Activated CD4-positive, alpha-beta T cell treated with anti-CD3 and anti-CD28 coated beads, Interleukin-2, Interleukin-6, amounts not matched to agents 100 ng/mL and 50 ng/mL, durations not matched to agents 16 hours and 8 hours (primary cell): ENCODE results near the gene DENND1C.

Experiments
- DNase-seq: peaks from one replicate; pipeline ENCODE4 v3.0.0-alpha.2; 2020

The DENND1C gene

GRCh38 chr19:6476155-6476895 lies 5.3 kb downstream of the DENND1C start:
- DNase-seq = peak; percentile 81

GRCh38 chr19:6475321-6476108 lies 6.1 kb downstream of the DENND1C start:
- DNase-seq = no peak

GRCh38 chr19:6473647-6474046 lies 7.9 kb downstream of the DENND1C start:
- DNase-seq = no peak

GRCh38 chr19:6472713-6473112 lies 8.9 kb downstream of the DENND1C start:
- DNase-seq = no peak

- no peak for DNase-seq
Observed at GRCh38 chr19:6471076-6471475, 10.5 kb downstream of the DENND1C start.

GRCh38 chr19:6470173-6470572 lies 11.4 kb downstream of the DENND1C start:
- DNase-seq = no peak

DNA sequence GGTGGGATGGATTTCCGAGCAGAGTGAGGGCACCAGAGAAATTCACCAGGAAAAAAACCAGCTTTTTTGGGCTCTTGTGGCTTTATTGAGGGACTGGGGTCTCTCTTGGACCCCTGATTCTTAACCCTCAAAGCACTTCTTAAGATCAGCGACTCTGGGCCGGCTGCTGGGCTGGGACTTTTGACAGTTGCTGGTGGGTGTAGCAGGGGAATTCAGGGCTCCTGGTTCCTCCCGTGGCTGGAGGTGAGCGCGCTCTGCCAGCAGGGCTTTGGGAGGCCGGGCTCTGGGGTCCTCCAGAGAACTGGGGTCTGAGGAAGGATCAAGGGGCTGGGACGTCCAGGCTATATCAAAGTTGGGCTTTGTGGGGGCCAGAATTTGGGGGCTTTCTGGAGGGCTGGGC lies 14.2 kb downstream of the DENND1C start:
- no peak for DNase-seq

- no peak for DNase-seq
Observed at GRCh38 chr19:6466526-6467248, 14.9 kb downstream of the DENND1C start.

- no peak for DNase-seq
Observed at GRCh38 chr19:6465663-6466062, 15.9 kb downstream of the DENND1C start.

DNA sequence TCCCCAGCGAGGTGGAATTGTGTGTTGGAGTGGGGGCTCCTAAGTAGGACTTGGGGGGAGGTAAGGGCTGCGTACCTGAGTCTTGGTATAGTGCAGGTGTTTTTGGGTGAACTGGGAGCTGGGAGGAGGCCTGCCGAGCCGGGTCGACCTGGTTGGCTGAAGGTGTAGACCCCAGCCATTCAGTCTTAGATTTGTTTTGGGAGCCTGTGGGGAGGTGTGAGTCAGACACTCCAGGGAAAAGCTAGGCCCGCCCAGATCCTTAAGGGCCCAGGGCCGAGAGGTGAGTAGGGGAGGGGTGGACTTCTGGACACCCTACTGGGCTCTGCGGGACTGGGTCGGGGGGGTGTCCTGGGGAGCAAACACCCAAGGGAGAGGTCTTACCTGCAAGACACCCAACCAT lies 16.6 kb downstream of the DENND1C start:
- no peak for DNase-seq

DNA sequence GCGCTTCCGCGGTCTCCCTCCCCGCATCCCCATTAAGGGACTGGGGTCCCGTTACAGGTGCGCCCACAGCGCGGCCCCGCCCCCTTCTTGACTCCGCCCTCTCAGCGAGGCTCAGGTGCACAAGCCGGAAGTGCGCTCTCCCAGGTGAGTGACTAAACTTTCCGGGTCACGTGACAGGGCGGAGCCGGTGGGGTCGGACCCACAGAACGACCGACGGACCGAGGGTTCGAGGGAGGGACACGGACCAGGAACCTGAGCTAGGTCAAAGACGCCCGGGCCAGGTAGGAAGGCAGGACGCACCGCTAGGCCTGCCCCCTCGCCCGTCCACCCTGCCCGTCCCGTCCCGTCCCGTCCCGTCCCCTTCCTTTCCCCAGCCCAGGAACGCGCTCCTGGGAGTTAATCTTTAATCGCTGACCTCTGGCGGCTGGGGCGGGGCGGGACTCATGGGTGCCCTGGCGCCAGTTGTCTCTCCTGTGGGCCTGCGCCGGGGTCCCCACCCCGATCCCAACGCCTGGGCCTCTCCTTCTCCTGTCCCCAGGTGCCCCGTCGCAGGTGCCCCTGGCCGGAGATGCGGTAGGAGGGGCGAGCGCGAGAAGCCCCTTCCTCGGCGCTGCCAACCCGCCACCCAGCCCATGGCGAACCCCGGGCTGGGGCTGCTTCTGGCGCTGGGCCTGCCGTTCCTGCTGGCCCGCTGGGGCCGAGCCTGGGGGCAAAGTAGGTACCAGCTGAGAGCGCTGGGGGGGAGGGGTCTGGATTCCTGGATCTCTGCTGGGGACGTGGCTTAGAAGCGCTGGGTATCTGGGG lies 17.3 kb downstream of the DENND1C start, which contains the start of gene CRB3:
Gene CRB3, plus strand, starts transcription at position 202 of the 804 bp plus-strand sequence. Its CDS starts 431 bp downstream, at position 633.
- DNase-seq = peak; percentile 21

DNA sequence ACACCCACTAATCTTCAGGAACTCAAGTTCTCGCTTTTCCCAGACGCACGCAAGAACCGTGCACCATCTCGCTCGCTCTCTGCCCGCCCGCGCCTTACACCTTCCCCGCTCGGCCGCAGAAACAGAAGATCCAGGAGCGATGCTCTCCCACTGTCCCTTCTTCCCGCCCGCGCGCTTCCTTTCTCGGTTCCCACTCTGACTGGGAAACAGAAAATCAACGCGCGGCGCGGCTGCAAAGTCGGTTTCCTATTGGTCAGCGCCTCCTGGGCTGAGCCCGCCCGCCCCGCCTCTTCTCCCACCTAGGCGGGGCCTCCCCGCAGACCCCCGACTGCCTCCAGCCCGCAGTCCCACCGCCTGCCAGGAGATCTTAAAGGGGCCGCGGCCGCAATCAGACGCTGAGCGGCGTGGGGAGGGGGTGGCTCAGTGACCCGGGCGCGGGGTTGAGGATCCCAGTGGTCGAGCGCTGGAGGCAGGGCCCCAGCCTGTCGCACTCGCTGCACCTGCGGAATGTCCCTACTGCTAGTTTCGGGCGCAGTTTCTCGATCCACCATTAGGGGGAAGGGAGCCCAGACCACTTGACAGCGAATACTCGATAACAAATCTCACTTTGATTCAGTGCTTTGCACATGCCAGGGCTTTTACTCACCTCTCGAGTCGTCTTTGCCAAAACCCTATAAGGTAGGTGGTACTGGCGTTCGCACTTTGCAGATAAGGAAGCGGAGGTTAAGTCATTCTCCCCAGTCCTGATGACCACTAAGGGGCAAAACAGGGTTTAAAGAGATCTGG lies 21.3 kb downstream of the DENND1C start:
- DNase-seq = peak; percentile 98

GRCh38 chr19:6459262-6460098 lies 22.1 kb downstream of the DENND1C start, which contains the start of gene SLC25A23:
TSS of gene SLC25A23 (minus strand) at chr19:6459792. CDS start at chr19:6459628, 164 bp downstream.
- DNase-seq = peak; percentile 80

DNA sequence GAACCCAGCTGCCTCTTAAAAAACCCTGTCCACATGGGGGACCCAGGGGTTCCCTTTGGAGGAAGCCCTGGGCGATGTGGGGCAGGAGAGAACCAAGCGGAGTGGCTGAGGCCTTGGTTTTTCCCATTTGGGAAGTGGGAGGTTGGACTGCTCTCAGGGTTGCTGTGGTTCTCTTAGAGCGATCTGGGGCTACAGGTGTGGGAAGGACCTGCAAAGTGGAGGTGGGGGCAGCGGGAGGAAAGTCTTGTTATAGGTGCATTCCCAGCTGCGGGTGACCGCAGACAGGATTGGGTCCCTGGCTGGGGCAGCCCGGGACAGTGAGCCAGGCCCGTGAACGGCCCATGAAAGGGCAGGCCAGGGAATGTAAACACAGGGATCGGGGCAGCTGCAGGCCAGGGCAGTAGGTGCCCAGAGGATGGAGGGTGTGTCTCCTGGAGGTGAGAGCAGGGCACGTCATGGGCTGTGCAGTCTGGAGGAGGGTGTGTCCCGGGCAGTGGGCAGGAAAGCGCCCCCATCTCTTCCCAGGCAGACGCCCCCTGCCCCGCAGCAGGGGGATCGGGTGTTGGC lies 22.8 kb downstream of the DENND1C start:
- DNase-seq = no peak

- no peak for DNase-seq
Observed at GRCh38 chr19:6457958-6458694, 23.5 kb downstream of the DENND1C start.

DNA sequence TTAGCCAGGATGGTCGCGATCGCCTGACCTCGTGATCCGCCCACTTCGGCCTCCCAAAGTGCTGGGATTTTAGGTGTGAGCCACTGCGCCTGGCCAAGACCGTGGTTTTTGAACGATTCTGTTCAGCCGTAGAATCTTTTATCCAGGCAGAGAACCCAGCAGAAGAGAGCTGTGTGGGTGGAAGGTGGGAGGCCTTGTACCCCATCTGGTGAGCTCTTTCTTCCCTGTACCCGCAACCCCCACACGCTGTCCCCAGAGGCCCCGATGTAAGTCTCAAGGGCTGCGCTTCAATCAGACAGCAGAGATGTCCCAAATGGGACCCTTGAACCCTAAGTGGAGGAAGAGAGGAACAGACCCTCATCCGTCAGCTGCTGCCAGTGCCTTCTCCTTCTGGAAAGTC lies 25.7 kb downstream of the DENND1C start:
- DNase-seq = no peak

DNA sequence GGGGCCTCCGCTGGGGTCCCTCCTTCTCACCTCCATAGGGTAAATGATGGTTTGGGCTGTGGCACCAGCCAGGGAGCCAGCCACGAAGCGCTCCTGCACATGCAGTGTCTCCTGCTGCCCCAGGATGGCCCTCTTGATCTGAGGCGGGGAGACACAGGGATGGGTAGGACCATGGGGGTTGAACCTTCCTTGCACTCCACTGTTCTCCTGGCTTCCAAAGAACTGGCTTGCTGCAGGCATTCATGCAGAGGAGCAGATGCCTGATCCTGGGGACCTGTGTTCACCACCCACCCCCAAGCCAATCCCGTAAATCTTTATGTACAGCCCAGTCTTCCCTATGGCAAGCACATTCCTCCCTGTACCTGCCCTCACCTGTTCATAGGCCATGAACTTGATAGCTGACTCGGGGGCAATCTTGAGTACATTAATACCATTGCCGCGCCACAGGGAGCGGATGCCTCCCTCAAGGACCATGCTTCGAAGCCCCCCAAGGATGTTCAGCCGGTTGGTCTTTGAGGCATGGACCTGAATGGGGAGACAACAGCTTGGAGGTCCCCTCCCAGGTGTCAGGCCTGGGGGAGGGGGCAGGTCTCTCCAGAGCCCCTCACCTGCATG lies 27.5 kb downstream of the DENND1C start:
- no peak for DNase-seq

- no peak for DNase-seq
Observed at GRCh38 chr19:6452899-6453298, 28.7 kb downstream of the DENND1C start.

DNA sequence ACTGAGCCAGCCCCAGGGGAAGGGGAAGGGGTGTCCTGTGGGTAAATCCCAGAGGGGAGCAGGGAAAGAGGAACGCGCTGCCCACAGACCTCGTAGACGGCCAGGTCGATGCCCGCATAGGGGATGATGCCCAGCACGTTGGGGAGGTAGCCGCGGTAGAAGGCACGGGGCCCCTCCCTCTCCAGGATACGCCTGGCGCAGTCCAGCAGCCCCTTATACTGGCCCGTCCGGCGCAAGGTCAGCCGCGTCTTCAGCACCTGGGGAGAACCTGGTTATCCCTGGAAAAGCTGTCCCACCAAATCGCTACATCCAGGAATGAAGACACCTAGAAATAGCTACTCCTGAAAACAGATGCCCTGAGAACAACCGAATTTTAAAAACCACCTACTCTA lies 29.4 kb downstream of the DENND1C start:
- no peak for DNase-seq
